SJSA1 (cell line): Measurements from ENCODE around the gene ST6GALNAC6. TPM values are rescaled to one million over a fixed set of nuclear protein-coding genes. Genes with fewer than 3 reads are reported as not detected.

Experiments used
- DNase-seq, 2 experiments: peaks; one replicate each; pipeline ENCODE4 v3.0.0-alpha.2; 2015 to 2020; ENCODE audit warnings: low spot score in 2 of 2, low read depth in 1 of 2
- H3K27ac ChIP-seq: fragments of 250-450 bp; sonication (Bioruptor Pico); 2 replicates; pipeline ENCODE4 v1.5.1; 2020; ENCODE audit warnings: mild to moderate bottlenecking, moderate library complexity
- H3K27me3 ChIP-seq: fragments of 250-450 bp; sonication (Bioruptor Pico); replicated peaks from 2 replicates; pipeline ENCODE4 v1.5.1; 2020; ENCODE audit warnings: mild to moderate bottlenecking, moderate library complexity
- H3K36me3 ChIP-seq: fragments of 250-450 bp; sonication (Bioruptor Pico); 2 replicates; pipeline ENCODE4 v1.5.1; 2020; ENCODE audit warnings: mild to moderate bottlenecking
- H3K4me1 ChIP-seq: fragments of 250-450 bp; sonication (Bioruptor Pico); replicated peaks from 2 replicates; pipeline ENCODE4 v1.6.1; 2021; ENCODE audit warnings: mild to moderate bottlenecking
- H3K4me3 ChIP-seq: fragments of 250-450 bp; sonication (Bioruptor Pico); 2 replicates; pipeline ENCODE4 v1.5.1; 2020; ENCODE audit warnings: mild to moderate bottlenecking
- H3K9me3 ChIP-seq: fragments of 250-450 bp; sonication (Bioruptor Pico); replicated peaks from 2 replicates; pipeline ENCODE4 v1.5.1; 2020; ENCODE audit warnings: mild to moderate bottlenecking
- total RNA-seq: library from RNA; depleted of rRNA; stranded (reverse); fragments of >200 nt; shearing (Covaris generic); gene quantifications from 2 replicates; pipeline ENCODE4 v1.2.3, GENCODE V29; 2014

The ST6GALNAC6 gene
- total RNA-seq, 1 experiment from 2014 or later: 42.9 TPM

DNA sequence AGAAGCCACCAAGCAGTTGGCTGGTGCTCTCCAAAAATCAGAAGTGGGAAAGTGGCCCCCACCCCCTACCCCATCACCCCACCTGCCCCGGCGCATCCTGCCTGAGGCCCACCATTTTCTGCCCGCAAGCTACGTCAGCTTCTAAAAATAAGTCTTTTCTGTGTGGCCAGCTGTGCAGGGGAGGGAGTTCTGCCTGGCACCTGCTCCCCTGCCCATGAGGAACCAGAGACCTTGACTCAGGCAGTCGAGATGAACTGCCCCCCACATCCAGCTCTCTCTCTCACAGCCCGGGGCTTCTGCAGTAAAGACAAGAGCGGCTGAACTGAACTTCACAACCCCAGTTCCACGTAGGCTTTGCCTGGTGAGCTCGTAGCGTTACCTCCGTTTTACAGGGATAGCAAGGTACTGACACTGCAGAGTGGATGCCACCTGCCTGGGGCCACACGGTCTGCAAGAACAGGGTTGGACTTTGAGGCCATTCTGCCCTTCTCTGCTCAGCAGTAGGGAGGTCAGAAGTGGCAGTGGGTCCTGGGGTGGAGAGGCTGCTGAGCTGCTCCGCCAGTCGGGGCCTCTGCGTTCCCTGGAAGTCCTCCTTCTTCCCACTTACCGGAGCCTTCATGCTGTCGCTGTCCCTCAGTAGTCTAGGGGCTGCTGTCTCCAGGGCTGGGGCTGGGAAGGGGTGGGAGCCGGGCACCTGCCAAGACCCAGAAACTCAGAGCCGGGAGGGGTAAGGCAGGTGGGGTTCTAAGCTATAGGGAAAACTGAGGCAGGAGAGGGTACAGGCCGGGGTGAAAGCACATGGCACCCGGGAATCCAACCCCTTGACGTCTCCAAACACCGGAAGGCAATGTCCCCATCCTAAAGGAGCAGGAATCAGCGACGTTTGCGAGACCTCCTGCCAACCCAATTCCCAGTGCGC is 16.7 kb upstream of the ST6GALNAC6 start:
- Histone ChIP-seq H3K9me3 (no peaks in the 10 kb centered on the region), H3K36me3 (peaks cover 24% of the 10 kb centered on the region), H3K4me3 (peak overlapping the region; percentile 53), H3K4me1 (peaks cover 43% of the 10 kb centered on the region), H3K27ac (no peak overlapping the region), H3K27me3 (no peaks in the 10 kb centered on the region)
- DNase-seq: no peak

DNA sequence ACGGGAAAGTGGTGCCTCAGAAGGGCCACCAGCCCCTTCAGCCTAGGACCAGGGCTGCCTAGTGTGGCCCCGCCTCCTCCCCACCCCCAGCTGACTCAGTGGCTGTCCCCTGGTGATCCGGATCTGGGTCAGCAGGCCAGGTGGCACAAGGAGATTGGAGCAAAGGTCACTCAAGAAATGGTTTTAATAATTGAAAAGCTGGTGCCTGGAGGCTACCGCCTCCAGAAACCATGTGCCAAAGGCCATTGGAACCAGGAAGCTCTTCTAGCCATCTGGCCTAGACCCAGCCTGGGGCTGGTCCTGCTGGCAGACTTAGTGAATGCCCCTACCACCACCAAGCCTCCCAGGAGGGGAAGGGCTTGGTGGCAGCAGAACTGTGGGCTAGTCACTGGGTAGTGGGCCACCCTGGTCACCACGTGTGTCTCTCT is 15.9 kb upstream of the ST6GALNAC6 start:
- DNase-seq: no peak
- no peak overlapping the region for H3K4me3 ChIP-seq

DNA sequence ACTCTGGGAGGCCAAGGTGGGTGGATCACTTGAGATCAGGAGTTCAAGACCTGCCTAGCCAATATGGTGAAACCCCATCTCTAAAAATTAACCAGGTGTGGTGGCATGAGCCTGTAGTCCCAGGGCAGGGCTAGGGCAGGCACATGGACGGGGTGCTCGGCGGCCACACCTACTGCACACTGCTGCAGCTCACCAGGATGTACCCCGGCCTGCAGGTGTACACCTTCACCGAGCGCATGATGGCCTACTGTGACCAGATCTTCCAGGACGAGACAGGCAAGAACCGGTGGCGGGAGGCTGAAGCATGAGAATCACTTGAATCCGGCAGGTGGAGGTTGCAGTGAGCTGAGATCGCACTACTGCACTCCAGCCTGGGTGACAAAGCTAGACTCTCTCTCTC is 14.3 kb upstream of the ST6GALNAC6 start:
- no peak for DNase-seq
- no peaks in the 10 kb centered on the region for H3K9me3 ChIP-seq
- H3K4me3 ChIP-seq: no peak overlapping the region
- peaks cover 34% of the 10 kb centered on the region for H3K36me3 ChIP-seq
- H3K27ac ChIP-seq: no peak overlapping the region
- H3K4me1 ChIP-seq: peaks cover 31% of the 10 kb centered on the region
- H3K27me3 ChIP-seq: no peaks in the 10 kb centered on the region

More for the DNA sequence above, 15.9 kb upstream of the ST6GALNAC6 start:
- Histone ChIP-seq H3K36me3 (peaks cover 24% of the 10 kb centered on the region), H3K27me3 (no peaks in the 10 kb centered on the region), H3K27ac (no peak overlapping the region), H3K9me3 (no peaks in the 10 kb centered on the region), H3K4me1 (peaks cover 45% of the 10 kb centered on the region)

DNA sequence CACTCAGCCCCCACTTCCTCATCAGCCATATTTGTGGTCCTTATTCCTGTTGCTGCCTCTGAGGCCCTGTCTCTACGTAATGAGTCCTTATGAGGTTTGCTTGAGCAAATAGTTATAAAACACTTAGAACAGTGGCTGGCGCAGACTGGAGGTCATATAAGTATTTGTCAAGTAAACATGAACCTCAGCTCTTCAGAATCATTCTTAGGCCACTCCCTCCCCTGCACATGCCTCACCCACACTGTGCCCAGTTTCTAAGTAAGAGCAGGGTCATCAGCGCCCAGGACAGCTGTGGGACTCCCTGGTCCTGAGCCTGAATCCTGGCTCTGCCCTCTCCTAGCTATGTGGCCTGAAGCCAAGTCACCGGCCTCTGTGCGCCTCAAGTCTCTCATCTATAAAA is 13.5 kb upstream of the ST6GALNAC6 start:
- H3K27me3 ChIP-seq: no peaks in the 10 kb centered on the region
- H3K36me3 ChIP-seq: peaks cover 37% of the 10 kb centered on the region
- H3K4me3 ChIP-seq: no peak overlapping the region
- no peaks in the 10 kb centered on the region for H3K9me3 ChIP-seq
- H3K4me1 ChIP-seq: peaks cover 23% of the 10 kb centered on the region
- H3K27ac ChIP-seq: no peak overlapping the region
- no peak for DNase-seq

DNA sequence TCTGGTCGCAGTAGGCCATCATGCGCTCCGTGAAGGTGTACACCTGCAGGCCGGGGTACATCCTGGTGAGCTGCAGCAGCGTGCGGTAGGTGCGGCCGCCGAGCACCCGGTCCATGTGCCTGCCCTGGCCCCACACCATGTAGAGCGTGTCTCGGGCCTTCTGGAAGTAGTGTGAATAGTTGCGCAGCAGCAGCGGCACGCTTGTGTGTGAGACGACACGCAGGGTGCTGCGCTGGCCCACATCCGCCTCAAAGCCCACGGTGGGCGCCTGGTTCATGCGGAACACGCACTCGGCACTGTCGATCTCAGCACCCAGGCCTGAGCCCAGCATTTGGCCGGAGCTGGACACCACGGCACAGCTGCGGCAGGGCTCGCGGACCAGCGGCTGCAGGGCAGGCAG is 12.9 kb upstream of the ST6GALNAC6 start:
- Histone ChIP-seq H3K4me3 (no peak overlapping the region), H3K4me1 (peaks cover 17% of the 10 kb centered on the region), H3K27ac (no peak overlapping the region), H3K27me3 (no peaks in the 10 kb centered on the region), H3K36me3 (peaks cover 37% of the 10 kb centered on the region), H3K9me3 (no peaks in the 10 kb centered on the region)
- no peak for DNase-seq

DNA sequence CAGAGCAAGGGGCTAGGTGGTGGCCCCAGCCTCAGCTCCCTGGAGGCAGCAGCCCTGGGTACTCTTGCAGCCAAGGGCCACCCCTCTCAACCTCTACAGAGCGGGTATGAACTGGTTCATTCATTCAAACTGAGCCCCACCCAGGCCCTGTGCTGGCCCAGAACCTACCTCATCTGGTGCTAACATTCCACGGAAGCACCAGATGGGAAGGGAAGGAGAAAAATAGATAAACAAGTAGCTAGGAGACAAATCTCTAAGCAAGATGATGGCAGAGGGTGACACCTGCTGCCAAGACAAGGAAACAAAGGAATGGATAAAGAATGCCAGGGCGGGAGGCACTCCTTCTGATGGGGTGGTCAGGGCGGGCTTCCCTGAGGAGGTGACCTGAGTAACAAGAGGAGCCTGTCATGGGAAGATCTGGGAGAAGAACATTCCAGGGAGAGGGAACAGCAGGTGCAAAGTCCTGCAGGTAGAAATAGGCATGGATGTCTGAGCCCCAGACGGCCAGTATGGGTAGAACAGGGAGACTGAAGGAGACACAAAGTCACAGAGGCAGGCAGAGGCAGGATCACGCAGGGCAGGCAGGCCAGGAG is 11.3 kb upstream of the ST6GALNAC6 start:
- peaks cover 15% of the 10 kb centered on the region for H3K4me1 ChIP-seq
- no peak overlapping the region for H3K27ac ChIP-seq
- DNase-seq: peak in 1 of 2 experiments; percentile 41
- H3K27me3 ChIP-seq: no peaks in the 10 kb centered on the region
- H3K4me3 ChIP-seq: no peak overlapping the region
- peaks cover 37% of the 10 kb centered on the region for H3K36me3 ChIP-seq
- no peaks in the 10 kb centered on the region for H3K9me3 ChIP-seq

DNA sequence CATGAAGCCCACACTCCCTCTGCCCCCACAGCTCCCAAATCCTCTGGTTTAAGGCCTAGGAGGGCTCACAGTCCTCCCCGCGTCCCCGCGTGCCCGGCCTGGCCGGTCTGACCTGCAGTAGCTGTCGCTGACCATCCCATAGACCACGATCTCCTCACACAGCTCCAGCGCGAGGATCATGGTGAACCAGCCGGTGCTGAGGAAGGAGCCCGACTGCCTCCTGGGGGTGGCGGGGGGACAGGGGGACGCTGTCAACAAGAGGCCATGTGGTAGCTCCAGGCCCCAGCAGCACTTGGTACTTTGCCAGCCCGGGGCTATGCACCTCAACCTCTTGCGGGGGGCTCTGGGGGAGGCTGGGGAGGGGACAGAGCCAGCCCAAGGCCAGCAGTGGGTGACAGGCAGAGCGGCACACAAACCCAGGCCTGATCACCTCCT is 10.5 kb upstream of the ST6GALNAC6 start:
- no peaks in the 10 kb centered on the region for H3K9me3 ChIP-seq
- H3K4me3 ChIP-seq: no peak overlapping the region
- H3K4me1 ChIP-seq: peaks cover 24% of the 10 kb centered on the region
- no peak for DNase-seq
- H3K27me3 ChIP-seq: no peaks in the 10 kb centered on the region
- no peak overlapping the region for H3K27ac ChIP-seq
- peaks cover 37% of the 10 kb centered on the region for H3K36me3 ChIP-seq

DNA sequence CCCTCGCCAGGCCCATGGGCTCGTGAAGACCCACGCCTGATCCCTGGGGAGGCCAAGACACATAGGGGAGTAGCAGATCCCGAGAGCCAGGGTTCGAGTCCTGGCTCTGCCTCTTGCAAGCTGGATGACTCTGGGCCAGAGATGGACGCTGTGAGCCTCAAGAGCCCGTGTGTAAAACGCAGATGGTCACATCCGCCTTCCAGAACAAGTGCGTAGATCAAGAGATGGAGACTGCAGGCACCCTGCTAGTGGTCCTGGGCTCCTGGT is 9.2 kb upstream of the ST6GALNAC6 start:
- no peak for DNase-seq
- no peak overlapping the region for H3K4me3 ChIP-seq
- H3K36me3 ChIP-seq: peaks cover 33% of the 10 kb centered on the region
- H3K4me1 ChIP-seq: peaks cover 36% of the 10 kb centered on the region
- no peaks in the 10 kb centered on the region for H3K9me3 ChIP-seq
- H3K27ac ChIP-seq: no peak overlapping the region
- no peaks in the 10 kb centered on the region for H3K27me3 ChIP-seq

DNA sequence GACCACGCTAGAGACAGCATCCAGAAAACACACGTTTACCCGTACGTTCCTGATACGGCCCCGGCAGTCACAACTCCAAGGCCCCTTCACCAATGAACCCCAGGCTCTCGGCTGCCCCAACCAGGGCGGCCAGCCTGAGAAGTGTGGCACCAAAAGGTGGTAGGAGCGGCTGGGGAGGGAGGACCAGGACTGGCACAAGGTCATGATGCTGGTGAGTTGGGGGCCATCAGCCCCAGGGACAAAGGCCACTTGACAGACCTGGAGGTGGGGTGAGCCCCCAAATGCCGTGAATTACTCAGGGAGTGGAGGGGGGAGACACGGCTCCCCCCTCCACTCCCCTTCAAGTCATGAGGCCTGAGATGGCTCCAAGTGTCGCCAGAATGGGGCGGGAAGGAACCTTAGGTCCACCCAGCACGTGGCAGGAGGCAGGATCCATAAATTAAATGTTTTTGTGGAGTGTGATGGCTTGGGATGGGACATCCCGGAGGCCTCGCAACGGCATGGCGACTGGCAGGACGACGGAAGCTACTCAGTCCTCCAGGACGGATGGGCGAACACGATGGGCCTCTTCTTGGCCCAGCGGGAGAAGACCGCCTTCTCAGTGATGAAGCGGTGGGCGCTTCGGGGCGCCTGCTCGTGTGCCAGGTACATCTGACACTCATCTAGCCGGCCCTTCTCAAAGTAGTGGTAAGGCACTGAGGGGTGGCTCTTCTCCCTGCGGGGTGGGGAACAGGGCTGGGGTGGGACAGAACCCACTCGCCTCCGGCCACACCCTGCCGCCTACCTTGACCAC is 8.7 kb upstream of the ST6GALNAC6 start:
- peaks cover 41% of the 10 kb centered on the region for H3K4me1 ChIP-seq
- H3K4me3 ChIP-seq: no peak overlapping the region
- no peaks in the 10 kb centered on the region for H3K27me3 ChIP-seq
- no peak overlapping the region for H3K27ac ChIP-seq
- peaks cover 29% of the 10 kb centered on the region for H3K36me3 ChIP-seq
- DNase-seq: no peak
- H3K9me3 ChIP-seq: no peaks in the 10 kb centered on the region

DNA sequence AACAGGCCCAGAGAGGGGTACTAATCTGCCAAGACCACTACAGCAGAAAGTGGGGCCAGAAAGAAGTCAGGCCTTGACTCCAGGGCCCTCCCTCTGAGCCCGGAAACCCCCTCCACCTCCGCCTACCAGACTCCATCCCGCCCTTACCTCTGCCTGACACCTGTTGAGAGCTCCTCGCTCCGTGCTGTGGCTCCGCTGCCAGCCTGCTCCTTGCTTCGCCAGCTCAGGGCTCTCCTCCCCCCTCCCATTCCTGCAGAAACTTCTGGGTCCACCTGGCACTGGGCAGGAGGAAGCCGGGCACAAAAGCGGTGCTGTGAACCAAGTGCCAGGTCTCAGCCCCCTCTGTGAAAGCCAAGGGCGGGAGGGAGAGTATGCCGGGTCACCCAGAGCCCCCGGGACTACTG is 6.4 kb upstream of the ST6GALNAC6 start:
- H3K36me3 ChIP-seq: peaks cover 14% of the 10 kb centered on the region
- H3K4me3 ChIP-seq: no peak overlapping the region
- peaks cover 60% of the 10 kb centered on the region for H3K4me1 ChIP-seq
- H3K27ac ChIP-seq: no peak overlapping the region
- H3K9me3 ChIP-seq: no peaks in the 10 kb centered on the region
- H3K27me3 ChIP-seq: no peaks in the 10 kb centered on the region
- DNase-seq: no peak

DNA sequence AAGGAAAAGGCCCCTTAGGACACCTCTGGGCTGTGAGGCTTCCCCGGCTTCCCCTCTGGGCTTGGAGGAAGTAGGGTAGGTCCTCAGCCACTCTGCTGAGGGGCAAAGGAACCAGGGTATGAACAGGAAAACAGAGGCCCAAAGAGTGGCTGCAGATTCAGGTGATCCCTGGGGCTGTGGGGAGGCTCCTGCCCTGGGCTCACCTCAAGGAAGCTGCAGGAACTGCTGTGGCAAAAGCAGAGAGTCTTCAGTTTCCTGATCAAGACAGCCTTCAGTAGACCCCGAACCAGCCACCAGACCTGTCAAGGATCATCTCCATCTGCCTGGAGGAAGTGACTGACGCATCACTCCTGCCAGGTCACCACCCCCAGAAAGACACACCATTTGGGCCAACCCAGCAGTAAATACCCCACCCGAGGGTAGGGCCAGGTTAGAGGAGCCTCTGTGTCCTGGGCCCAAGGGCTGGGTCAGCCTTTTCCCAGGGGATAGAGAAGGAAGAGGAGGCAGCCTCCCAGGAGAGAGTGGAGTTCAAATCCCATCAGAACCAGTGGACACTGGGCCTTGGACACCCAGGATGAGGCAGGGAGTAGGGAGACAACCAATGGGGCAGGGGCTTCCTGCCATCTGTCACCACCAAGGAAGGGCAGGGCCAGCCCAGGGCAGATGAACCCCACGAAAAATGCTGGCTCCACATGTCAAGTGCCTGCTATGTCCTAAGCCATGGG is 5.8 kb upstream of the ST6GALNAC6 start:
- no peak for DNase-seq
- H3K4me1 ChIP-seq: peaks cover 58% of the 10 kb centered on the region
- H3K9me3 ChIP-seq: no peaks in the 10 kb centered on the region
- H3K27ac ChIP-seq: peak overlapping the region; percentile 59
- H3K4me3 ChIP-seq: no peak overlapping the region
- no peaks in the 10 kb centered on the region for H3K27me3 ChIP-seq
- peaks cover 12% of the 10 kb centered on the region for H3K36me3 ChIP-seq

DNA sequence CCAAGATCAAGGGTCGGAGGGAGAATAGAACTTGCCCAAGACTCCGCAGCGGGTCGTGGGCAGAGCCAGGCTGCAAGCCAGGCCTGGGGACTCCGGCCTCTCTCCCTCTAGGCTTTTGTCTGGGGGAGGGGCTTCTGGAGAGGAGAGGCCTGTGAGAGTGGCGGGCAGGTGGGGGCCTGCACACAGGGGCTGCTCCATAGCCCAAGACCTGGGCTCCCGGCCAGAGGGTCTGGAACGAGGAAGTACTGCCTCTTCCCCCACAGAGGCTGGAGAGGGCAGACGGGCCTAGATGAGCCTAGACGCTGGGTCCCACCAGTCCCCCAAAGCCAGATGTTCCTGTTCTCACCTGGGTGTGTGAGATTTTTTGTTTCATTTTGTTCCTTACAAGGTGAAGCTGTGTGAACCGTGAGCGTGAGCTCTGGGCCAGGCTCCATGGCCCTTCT is 5.2 kb upstream of the ST6GALNAC6 start:
- no peak for DNase-seq
- Histone ChIP-seq H3K9me3 (no peaks in the 10 kb centered on the region), H3K27ac (peak overlapping the region; percentile 59), H3K36me3 (peaks cover 7% of the 10 kb centered on the region), H3K4me1 (peaks cover 64% of the 10 kb centered on the region), H3K4me3 (no peak overlapping the region), H3K27me3 (no peaks in the 10 kb centered on the region)
